ENCODE data around the gene TACC3.

TACC3 gene

DNA sequence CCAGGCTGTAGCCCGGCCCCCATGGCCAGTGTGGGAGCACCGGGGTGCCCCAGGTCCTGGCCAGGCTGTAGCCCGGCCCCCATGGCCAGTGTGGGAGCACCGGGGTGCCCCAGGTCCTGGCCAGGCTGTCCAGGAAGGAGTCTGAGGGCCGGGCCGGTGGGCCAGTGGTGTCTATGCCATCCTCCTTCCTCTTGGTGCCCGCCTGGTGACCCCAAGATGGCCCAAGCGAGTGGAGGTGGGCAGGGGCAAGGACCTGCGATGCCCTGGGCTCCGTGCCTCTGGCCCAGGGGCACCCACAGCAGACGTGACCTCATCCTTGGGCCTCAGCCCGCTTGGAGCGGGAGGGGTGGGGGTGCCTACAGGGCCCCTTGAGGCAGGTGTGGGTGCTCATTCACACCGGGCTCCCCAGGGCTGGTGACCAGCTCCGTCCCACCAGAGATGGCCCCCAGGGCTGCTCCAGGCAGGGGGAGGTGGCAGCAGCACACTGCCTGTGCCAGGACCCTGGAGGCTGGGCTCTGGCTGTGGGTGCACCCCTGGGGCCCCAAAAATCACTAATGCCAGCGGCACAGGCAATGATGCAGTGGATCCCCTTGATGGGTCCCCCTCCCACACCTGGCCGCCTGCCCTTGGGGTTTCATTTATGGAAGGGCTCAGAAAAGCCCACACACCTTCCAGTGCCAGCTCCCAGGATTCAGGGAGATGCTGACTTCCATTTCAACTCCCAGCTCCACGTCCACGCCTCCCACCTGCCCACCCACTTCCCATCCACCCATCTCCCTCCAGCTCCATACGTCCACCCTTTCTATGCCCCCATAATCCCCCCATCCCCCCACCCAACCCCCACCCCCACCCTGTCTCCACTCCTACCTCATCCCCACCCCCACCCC, 35.8 kb downstream of the TACC3 start:
- FAIRE-seq = no peak

DNA sequence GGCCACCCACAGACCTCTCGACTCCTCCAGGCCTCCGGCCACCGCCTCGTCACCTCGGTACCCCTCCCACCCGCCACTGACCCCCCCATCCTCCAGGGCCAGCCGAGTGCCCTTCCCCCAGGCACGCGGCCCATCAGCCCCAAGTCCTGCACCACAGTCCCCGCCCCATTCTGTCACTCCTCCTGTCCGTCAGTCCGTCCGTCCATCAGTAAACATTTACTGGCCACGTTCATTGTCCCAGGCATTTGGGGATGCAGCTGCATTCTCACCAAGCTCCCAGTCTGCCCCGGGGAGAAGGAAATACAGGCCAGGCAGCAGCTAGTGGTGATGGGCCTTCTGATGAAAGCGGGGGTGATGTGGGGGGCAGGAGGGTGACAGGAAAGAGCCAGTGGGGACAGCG, 36.5 kb downstream of the TACC3 start:
- DNase-seq (ENCODE audit: extremely low spot score, insufficient read length, low read depth) = no peak
- no peak for FAIRE-seq

More for the DNA sequence above, 35.8 kb downstream of the TACC3 start:
- no peak for DNase-seq (ENCODE audit: extremely low spot score, insufficient read length, low read depth)

GRCh38 chr4:1758306-1759121, 37.2 kb downstream of the TACC3 start:
- DNase-seq (ENCODE audit: extremely low spot score, insufficient read length, low read depth) (no peak), FAIRE-seq (no peak)

GRCh38 chr4:1759170-1759817, 38.0 kb downstream of the TACC3 start:
- DNase-seq (ENCODE audit: extremely low spot score, insufficient read length, low read depth) (no peak), FAIRE-seq (no peak)

DNA sequence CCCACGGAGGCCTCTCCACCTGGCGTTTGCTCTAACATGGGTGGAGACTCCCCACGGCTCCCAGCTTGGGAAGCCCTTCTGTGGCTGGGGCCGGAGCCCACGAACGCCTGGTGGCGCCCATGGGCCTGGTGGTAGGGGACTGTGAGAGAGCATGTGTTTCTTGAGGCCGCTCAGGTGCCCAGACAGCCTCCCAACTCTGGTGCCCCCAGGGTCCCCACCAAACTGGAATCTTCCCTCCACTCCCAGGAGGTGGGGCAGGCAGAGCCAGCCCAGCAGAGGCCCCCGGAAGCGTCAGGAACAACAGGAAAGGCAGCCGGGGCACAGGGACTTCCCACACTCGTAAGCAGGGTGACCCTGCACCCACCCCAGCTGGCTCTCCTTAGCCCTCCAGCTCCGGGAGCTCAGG, 38.5 kb downstream of the TACC3 start:
- DNase-seq (ENCODE audit: extremely low spot score, insufficient read length, low read depth) (no peak), FAIRE-seq (no peak)

DNA sequence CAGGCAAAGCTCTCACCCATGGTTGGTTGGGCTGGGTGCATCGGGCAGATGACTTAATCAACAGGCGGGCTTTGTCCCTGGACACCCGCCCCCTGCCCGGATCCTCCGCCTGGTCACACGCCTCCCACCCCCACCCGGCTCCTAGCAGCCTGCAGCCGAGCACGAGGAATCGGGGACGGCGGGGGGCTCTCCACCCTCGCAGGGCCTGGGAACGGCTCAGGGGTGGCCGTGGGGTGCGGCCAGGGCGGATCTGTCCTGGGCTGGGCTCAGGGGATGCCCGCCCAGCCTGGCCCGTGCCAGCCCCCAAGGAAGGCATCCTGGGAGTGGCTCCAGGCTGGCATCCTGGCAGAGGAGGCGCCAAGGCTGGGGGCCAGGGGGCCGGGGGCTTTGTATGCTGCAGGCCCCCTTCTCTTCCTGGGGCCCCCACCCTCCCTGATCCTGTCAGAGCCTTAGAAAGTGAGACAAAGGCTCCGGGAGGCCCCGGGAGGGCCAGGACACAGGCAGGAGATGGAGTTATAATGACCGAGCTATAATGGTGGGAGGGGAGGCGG, 39.3 kb downstream of the TACC3 start:
- DNase-seq (ENCODE audit: extremely low spot score, insufficient read length, low read depth) = no peak
- FAIRE-seq = no peak

DNA sequence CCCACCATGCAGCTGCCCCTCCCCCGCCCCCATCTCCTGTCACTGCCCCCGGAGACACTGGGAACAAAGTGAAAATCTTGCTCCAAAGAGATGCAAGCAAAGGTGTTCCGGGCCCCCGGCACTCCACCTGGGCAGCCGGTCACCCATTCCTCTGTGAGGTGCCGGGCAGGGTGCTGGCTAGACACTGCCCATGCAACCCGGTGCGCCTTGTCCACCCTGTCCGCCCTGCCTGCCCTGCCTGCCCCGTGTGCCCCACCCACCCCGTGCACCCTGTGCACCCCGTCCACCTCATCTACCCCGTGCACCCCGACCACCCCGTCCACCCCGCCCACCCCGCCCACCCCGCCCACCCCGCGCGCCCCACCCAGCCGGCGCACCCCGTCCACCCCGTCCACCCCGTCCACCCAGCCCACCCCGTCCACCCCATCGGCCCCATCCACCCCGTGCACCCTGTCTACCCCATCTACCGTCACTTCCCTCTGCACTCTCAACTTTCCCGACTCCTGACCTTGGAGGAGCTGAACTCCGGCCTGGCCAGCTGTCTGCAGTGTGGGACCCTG, 39.9 kb downstream of the TACC3 start:
- FAIRE-seq (no peak), DNase-seq (ENCODE audit: extremely low spot score, insufficient read length, low read depth) (no peak)

DNA sequence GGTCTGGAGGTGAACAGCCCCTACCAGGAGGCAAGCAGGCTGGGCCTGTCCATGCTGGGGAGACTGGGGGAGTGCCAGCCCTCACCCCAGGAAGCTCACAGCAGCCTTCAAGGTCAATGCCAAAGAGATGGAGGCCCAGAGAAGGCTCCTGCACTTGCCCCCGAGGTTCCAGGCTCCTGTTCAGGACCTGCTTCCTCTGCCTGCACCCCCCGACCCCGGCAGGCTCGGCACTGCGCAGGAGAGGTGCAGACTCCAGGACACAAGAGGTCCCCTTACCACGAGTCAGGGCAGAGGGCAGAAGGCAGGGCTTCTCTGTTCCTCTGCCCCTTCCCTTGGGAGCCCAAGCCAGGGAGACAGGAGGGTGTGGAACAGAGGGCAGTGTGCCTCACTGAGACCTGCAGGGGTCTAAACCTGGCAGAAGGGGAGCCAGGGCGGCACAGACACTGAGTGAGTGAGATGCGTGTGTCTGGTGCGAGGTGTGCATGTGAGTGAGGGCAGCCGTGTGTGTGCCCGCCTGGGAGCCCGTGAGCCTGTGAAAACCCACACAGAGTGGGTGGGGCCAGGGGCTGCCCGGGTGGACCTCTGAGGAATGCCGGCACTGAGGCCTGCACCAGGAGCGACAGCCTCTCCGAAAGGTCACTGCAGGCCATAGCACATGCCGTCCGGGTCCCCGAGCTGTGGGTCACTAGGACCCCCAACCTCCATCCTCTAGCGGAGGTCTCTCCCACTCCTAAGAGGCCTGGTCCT, 41.1 kb downstream of the TACC3 start:
- FAIRE-seq = no peak
- DNase-seq (ENCODE audit: extremely low spot score, insufficient read length, low read depth) = no peak

DNA sequence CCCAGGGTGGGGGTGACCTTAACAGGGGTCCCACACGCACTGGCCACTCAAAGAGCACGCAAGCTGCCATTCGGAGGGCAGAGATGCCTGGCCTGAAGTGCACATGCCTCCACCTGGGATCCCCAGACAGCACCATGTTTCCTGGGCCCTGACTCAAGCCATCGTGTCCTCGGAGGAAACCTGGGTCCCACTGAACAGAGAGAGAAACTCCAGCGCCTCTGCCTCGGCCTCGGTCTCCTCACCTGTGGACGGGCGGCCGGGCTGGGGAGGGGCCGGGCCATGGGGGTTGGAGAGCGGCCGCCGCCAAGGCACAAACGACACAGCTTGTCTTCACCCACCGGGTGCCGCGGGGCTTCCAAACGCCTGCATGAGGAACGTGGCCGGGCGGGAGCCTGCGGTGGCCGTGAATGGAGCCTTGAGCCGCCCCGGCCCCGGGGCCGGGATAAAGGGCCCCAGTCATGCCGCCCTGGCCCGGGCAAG, 41.8 kb downstream of the TACC3 start:
- no peak for FAIRE-seq
- DNase-seq (ENCODE audit: extremely low spot score, insufficient read length, low read depth) = no peak

GRCh38 chr4:1763550-1764080, 42.3 kb downstream of the TACC3 start:
- DNase-seq (ENCODE audit: extremely low spot score, insufficient read length, low read depth) = no peak
- FAIRE-seq = no peak

GRCh38 chr4:1764670-1765069, 43.3 kb downstream of the TACC3 start:
- no peak for DNase-seq (ENCODE audit: extremely low spot score, insufficient read length, low read depth)
- no peak for FAIRE-seq

DNA sequence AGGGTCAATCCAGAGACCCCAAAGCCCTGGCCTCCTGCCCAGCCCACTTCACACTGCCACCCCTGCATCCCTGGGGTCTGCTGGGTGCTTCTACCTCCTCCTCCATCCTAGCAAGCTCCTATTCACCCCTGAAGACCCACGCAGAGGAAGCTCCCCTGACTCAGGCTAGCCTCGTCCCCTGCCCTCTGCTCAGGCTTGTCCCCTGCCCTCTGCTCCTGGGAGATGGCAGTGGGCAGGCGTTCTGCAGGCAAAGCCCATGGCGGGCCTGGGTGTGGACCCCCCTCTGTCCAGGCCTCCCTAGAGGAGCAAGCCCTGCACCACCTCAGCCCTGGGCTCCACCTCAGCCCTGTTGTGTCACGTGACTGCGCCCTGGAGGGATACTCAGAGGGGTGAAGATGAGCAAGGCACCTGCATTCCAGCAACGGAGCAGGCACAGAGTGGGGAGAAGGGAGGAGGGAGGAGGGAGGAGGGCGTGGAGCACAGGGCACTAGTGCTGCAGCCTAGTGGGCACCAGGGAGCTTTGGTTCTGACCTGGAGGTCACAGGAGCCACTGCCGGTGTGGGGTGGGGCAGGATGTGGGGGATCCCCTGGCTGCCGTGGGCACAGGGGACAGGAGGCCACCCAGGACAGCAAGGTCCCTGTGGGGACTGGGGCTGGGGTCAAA, 44.2 kb downstream of the TACC3 start:
- FAIRE-seq = no peak

GRCh38 chr4:1766106-1767060, 45.1 kb downstream of the TACC3 start:
- DNase-seq (ENCODE audit: extremely low spot score, insufficient read length, low read depth) (no peak), FAIRE-seq (no peak)

More for the DNA sequence above, 44.2 kb downstream of the TACC3 start:
- DNase-seq (ENCODE audit: extremely low spot score, insufficient read length, low read depth) = no peak

DNA sequence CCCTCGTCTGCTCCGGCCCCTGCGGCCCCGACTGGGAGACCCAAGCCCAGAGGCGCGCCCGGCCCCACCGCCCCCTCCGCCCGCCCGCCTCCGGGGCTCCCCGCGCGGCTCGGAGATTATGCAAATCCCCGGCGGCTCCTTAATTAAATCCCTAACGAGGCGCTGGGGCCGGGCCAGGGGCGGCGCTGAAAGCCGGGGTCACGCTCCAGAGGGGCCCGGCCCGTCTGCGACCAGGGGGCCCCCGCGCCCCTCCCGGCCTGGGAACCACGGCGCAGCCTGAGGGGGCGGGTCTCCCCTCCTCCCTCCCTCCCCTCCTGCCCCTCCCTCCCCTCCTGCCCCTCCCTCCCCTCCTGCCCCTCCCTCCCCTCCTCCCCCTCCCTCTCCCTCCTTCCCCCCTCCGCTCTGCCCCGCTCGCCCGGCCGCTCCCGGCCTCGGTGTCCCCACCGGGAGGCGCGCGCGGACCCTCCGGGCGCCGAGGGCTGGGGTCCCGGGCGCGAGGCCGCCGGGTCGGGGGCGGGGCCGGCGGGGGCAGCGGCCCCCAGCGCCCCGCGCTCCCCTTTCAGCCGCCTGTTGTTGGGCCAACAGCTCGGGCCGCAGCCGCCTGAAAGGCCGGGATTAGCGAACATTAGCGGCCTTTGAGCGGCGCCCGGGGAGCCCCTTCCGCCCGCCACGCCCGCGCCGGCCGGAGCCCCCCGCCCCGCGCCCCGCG, 45.9 kb downstream of the TACC3 start:
- FAIRE-seq (no peak), DNase-seq (ENCODE audit: extremely low spot score, insufficient read length, low read depth) (no peak)

DNA sequence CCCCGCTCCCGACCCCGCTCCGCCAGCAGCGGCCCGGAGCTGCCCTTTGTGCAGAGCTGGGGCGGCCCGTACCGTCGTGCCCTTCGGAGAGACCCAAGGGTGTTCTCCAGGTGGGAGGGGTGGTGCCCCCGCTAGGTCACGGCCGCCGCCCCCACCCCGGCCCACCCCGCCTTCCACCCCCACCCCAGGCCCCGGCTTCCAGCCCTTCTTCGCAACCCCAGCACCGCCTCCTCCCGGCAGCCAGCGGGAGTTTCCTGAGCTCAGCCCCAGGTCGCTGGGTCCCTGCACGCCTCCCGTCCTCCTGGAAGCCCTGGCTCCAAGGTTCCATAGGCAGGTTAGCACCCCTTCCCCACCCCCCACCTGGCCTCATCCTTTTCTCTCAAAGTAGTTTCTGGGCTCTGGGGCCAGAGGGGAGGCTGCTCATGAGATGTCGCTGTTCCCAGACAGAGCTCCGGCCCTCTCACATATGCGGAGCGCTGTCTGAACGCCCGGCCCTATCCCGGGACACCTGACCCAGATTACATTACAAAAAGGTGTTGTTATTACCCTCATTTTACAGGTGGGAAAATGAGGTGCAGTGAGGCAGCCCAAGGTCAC, 46.5 kb downstream of the TACC3 start:
- DNase-seq (ENCODE audit: extremely low spot score, insufficient read length, low read depth) (no peak), FAIRE-seq (no peak)

DNA sequence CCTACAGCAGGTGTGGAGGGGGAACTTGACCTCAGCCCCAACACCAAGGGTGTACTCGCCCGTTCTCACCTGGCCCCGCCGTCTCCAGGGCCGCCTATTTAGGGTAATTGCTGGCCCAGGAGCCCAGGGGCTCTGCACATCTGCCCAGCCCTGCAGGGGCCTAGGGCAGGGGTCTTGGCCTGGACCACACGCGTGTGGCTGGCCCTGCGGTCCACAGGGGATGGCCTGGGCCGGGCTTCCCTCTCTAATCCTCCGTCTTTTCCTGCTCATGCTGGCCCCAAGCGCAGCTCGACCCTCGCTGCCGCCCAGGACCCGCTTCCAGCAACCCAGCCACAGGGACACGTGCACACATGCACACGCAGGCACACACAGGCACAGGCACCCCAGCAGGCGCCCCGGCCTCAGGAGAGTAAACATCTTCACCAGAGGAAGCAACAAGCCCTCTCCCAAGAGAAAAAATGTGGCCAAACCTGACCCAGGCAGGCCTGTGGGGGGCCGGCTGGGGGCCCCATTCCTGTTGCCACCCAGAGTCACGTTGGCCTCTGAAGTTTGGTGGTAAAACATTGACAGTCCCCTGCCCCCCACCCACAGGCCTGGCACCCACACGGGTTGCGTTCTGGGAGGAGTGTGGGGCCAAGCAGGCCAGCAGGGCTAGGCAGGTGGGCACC, 47.2 kb downstream of the TACC3 start:
- FAIRE-seq = no peak

More for the DNA sequence above, 47.2 kb downstream of the TACC3 start:
- no peak for DNase-seq (ENCODE audit: extremely low spot score, insufficient read length, low read depth)
